Measurements from ENCODE around the gene CYP27A1.

CYP27A1 gene

DNA sequence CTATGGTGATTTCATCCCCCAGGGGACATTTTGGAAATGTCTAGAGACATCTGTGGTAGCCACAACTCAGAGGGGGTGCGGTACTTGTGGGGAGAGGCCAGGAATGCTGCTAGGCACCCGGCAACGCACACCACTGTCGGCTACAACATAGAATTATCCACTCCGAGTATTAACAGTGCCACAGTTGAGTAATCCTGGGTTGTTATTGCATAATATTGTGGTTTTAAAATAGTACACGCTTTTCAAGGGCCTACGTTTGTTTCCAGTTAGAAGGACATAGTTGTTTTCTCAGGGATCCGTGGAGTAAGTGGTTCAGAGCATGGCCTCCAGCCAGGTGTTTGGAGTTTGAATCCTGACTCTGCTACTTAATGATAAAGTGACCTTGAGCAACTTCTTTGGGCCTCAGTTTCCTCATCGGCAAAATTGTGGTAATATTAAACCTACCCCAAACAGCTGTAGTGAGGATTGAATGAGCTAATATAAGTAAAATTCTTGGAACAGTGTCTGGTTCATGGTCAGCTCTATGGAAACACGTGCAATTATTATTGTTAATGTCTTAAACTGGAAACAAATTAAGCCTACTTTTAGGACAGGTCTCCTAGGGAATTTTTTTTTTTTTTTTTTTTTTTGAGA lies 24.5 kb downstream of the CYP27A1 start:
- TF ChIP-seq, protein P1, sequence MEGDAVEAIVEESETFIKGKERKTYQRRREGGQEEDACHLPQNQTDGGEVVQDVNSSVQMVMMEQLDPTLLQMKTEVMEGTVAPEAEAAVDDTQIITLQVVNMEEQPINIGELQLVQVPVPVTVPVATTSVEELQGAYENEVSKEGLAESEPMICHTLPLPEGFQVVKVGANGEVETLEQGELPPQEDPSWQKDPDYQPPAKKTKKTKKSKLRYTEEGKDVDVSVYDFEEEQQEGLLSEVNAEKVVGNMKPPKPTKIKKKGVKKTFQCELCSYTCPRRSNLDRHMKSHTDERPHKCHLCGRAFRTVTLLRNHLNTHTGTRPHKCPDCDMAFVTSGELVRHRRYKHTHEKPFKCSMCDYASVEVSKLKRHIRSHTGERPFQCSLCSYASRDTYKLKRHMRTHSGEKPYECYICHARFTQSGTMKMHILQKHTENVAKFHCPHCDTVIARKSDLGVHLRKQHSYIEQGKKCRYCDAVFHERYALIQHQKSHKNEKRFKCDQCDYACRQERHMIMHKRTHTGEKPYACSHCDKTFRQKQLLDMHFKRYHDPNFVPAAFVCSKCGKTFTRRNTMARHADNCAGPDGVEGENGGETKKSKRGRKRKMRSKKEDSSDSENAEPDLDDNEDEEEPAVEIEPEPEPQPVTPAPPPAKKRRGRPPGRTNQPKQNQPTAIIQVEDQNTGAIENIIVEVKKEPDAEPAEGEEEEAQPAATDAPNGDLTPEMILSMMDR (IDR thresholded peaks at IDR 0.05), result no peak

DNA sequence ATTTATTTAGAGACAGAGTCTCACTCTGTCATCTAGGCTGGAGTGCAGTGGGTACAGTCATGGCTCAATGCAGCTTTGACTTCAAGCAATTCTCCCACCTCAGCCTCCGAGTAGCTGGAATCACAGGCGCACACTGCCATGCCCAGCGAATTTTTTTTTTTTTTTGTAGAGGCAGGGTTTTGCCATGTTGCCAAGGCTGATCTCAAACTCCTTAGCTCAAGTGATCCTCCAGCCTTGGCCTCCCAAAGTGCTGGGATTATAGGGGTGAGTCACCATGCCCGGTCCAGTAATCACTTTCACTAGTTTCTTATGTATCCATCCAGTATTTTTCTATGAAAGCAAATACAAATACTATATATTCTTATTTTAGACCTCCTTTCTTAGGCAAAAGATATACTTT lies 25.7 kb downstream of the CYP27A1 start:
- TF ChIP-seq, protein P1 (IDR thresholded peaks at IDR 0.05), result no peak

DNA sequence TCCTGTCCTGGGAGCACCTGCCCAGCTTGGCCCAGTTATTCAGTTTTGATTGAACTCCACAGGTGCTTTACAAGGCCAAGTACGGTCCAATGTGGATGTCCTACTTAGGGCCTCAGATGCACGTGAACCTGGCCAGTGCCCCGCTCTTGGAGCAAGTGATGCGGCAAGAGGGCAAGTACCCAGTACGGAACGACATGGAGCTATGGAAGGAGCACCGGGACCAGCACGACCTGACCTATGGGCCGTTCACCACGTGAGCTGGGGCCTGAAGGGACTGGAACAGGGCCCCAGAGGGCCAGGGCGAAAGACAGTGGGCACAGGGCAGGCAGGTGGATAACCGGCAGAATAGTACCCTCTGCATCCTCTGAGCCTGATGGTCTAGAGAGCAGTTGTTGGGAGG lies 27.6 kb downstream of the CYP27A1 start:
- TF ChIP-seq, protein P1 (IDR thresholded peaks at IDR 0.05), result no peak

DNA sequence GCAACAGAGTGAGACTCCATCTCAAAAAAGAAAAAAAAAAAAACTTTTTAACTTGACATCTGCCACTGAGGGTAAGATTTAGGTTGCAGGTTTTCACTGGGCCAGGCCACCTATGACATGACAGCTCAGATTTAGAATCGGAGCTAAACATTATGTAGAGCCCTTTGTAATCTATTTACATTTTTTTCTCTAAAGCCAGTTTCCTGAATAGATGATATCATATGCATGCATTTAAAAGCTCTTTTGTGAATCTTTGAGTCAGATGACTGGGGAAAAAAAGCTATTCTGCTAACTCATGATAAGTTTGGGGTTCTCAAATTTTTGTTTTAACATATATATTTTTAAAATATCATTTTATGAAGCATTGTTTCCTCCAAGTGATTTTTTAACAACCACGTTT lies 28.3 kb downstream of the CYP27A1 start:
- TF ChIP-seq, protein P1 (IDR thresholded peaks at IDR 0.05), result no peak

DNA sequence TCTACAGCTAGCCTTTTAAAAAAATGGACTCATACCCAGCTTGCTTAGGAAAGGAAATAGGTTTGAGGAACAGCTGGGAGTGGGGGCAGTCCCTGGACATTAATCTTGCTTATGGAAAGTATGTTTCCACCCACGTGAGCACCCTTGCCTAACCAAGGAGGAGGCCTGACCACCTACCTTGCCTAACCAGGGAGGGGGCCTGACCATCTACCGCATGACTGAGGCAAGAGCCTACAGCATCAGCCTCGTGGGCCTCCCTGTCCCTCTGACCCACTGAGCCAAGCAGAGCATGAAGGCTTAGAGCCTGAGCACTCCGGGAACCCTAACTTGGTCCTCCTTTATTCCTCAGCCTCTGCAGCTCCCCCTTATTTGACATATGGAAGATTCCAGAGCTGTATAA lies 29.4 kb downstream of the CYP27A1 start:
- TF ChIP-seq, protein P1 (IDR thresholded peaks at IDR 0.05), result no peak

DNA sequence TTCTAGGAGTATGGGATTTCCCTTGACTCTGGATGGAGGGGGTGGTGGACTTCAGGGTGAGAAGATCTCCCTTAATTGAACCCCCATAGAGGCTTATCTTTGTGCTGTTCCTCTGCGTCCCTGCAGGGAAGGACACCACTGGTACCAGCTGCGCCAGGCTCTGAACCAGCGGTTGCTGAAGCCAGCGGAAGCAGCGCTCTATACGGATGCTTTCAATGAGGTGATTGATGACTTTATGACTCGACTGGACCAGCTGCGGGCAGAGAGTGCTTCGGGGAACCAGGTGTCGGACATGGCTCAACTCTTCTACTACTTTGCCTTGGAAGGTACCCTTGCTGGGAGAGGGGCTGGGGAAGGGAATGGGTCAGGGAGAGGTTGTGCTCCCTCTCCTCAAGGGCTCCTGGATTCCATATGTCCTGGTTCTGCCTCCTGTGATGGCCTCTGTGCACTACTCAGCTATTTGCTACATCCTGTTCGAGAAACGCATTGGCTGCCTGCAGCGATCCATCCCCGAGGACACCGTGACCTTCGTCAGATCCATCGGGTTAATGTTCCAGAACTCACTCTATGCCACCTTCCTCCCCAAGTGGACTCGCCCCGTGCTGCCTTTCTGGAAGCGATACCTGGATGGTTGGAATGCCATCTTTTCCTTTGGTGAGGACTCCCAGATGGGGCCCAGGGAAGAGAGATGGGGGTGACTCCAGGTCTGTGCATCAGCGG lies 30.3 kb downstream of the CYP27A1 start:
- TF ChIP-seq, protein P1 (IDR thresholded peaks at IDR 0.05), result no peak

DNA sequence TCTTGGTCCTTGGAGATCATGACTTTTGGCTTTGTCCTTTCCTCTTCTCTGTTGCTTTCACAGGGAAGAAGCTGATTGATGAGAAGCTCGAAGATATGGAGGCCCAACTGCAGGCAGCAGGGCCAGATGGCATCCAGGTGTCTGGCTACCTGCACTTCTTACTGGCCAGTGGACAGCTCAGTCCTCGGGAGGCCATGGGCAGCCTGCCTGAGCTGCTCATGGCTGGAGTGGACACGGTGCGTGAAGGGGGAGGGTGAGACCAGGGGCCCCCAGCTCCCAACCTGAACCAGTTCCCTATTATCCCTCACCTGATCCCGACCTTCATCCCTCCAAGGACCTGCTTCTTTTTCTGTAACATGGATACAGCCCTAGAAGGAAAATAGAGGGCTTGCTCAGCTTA lies 30.9 kb downstream of the CYP27A1 start:
- TF ChIP-seq, protein P1 (IDR thresholded peaks at IDR 0.05), result no peak

Measured in LNCAP (cell line).